NOMO-1 treated with dmso at 0.1 percent for 144 hours (cell line): ENCODE data around the gene TMEM184B.
"Not testable (repeated sequence)": the region's sequence is repeated elsewhere in the genome, so short reads cannot be mapped to it uniquely, and the experiment has no call there.

Experiments used
- DNase-seq: peaks from one replicate; lab custom pipeline; 2025; ENCODE audit not compliant: unreplicated experiment; lab: John Stamatoyannopoulos, UW

TMEM184B gene

DNA sequence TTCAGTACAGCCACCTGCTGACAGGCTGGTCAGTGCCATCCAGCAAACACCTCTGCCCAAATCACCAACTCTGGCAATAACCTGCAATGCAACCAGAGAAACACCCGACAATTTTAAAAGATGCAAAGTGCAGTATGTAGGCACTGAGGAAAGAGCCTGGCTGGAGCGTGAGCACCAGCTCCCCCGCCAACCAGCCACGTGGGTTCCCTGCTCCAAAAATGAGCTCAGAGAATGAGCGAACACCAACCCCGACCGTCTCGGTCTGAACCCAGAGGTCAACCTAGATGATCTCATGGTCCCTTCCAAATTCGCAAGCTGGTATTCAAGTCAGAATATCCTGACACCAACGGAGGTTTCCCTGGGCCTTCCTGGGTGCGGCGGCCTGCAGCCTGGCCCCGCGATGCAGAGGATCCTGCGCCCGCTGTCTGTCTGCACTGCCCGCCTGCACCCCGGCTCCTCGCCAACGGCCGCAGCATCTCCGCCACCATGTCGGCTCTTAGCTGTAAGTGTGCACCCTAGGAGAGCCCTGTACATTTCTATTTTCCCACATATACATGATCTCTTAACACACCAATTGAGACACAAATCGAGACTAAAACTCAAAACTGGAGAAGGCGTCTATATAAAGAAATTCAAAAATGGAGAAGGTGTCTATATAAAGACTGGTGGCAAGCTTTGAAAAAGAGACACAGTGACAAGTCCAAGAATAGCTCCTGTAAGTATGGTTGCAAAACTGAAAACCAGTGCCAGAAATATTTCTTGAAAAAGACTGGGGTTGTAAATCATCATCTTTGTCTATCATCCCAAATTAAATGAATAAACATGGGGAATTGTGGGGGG, 22.8 kb downstream of the TMEM184B start:
- DNase-seq, result no peak

DNA sequence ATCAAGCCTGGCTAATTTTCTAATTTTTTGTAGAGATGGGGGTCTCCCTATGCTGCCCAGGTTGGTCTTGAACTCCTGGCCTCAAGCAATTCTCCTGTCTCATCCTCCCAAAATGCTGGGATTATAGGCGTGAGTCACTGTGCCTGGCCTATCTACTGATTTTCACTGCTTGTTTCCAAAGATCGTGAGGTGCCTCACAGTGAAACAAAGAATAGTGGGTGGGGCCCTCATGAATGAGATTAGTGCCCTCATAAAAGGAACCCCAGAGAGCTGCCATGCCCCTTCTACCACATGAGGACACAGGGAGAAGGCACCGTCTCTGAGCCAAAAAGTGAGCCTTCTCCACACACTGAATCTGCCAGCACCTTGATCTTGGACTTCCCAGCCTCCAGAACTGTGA, 23.5 kb downstream of the TMEM184B start:
- DNase-seq, result no peak

DNA sequence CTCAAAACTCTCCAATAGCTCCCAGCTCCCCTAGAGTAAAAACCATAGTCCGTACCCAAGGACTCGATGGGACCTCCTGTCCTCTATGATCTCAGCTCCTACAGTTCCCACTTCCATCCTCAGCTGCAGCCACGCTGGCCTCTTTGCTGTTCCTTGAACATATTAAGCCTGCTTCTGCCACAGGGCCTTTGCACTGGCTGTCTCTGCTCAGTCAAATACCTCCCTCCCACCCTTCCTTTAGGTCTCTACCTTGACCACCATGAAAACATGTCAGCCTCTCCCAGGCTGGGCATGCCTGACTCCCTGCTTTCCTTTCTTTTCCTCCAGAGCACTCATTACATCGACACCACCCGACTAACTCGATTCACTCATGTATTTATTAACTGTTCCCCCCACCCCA, 24.5 kb downstream of the TMEM184B start:
- DNase-seq, result no peak

DNA sequence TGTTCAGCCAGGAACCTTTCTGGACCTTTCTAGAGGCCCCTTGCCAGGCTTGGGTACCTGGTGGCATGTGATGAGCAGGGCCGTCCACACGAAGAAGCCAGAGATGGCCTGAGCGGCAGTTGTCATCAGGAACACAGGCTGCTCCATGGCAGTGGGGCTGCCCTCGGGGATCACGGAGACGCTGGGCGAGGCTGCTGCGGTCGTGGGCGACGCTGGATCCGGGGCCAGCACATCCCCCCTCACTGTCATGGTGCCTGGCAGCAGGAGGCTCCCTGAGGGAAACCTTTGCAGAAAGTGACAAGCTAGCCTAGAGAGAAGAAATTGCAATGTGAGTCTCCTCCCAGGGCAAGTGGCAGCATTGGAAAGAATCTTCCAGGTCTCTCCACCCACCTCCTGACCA, 25.1 kb downstream of the TMEM184B start:
- DNase-seq, result no peak

DNA sequence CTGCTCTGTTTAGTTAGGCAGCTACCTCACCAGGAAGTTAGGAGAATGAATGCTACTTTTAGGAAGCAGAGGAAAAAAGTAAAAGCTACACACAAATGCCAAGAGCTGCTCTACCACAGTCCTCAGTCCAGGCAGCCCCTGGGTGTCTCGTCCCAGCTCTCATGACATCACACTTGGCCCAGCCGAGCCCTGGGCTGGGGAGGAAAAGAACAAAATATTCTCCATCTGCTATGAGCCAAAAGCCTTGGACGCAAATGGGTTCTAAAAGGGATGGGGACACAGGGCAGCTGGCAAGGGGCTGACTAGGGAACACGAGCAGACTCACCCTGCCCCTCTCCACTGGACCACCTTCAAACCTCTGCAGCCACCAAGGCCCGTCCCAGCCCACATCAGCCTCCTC, 26.1 kb downstream of the TMEM184B start:
- DNase-seq, result no peak

DNA sequence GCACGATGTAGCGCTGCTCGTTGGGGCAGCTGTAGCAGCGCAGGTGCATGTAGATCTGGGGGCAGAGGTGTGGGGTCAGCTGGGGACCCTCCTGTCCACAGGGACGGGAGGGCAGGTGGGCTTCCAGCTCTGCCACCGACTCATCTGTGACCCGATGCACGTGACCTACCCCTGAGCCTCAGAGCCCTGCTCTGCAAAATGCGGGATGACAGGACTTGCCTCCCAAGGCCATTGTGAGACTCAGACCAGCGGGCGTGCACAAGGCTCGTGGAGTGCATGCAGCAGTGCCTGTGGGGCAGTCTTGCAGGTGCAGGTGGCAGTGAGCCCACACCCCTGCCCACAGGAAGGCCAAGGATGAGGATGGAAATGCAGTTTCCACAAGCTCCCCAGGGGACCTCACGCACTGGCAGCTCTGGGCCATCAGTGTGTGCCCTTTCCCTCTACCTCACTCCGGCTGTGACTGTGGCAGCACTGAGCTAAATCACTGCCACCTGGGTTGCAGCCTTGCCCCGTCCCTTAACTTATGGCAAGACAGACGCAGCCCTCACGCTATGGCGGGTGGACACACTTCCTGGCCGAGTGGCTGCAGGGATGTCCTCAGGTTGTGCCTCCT, 26.7 kb downstream of the TMEM184B start:
- DNase-seq, result no peak

DNA sequence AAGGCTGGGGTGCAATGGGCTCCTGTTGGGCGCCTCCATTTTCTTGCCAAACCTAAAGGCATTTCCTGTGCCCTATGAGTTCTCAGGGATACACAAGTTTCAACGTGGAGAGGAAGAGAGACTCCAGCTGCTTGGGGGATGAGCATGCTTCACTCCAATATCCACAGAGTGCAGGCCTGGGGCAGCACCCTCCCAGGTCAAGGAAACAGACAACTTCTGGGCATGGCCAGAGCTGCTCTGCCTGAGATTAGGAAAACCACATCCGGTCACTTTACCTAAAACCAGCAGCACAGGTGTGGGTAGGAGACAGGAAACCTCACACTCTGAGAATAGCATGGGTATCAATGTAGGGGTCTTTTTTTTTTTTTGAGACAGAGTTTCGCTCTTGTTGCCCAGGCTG, 28.7 kb downstream of the TMEM184B start:
- DNase-seq, result no peak

DNA sequence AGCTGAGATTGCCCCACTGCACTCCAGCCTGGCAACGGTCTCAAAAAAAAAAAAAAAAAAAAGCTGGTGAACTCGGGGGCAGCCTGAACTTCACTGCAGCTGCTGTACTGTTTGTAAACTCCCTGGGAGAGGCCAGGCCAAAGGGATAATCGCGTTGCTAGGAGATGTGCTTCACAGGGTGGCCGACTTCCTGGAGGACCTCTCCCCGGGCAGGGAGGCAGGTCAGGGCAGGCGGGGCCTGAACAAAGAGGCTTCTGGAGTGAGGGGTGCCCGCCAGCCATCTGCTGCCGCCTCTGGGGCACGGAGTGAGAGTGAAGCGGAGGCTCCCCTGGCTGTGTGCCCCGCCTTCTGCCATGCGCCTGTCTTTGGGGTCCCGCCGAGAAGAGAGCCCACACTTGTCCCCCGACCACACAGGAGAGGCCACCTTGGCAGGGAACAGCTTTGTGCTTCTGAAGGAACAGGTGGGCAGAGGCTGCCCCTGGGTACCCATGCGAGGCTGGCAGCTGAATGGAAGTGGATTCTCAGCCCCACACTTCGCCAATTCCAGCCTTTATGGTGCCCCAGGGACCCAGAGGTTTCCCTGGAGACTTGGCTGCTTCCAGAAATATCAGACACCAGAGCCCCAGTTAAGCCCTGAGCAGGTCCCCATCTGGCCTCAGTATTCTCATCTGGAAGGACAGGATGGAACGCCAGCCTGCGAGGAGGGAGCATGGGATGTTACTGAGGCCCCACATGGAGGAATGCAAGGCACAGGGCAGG, 29.6 kb downstream of the TMEM184B start:
- DNase-seq, result no peak

DNA sequence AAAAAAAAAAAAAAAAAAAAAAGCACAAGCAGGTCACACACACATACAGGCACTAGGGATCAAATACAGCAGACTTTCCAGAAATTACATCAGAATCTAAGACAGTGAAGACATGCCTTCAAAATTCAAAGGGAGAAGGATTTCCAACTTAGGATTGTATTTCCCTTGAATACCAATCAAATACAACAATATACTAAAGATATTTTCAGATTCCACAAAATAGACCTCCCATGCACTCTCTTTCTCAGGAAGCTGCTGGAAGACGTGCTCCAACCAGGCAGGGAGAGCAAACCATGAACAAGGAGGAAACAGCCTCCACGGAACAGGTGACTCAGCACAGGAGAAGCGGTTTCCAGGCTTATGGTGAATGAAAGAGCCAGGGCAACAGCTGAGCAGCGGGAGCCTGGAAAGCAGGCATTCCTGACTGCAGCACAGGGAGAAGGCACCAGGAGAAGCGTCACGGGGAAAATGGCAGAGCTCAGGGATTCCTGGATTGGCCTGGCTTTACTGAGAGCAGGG, 32.0 kb downstream of the TMEM184B start:
- DNase-seq, result no peak

DNA sequence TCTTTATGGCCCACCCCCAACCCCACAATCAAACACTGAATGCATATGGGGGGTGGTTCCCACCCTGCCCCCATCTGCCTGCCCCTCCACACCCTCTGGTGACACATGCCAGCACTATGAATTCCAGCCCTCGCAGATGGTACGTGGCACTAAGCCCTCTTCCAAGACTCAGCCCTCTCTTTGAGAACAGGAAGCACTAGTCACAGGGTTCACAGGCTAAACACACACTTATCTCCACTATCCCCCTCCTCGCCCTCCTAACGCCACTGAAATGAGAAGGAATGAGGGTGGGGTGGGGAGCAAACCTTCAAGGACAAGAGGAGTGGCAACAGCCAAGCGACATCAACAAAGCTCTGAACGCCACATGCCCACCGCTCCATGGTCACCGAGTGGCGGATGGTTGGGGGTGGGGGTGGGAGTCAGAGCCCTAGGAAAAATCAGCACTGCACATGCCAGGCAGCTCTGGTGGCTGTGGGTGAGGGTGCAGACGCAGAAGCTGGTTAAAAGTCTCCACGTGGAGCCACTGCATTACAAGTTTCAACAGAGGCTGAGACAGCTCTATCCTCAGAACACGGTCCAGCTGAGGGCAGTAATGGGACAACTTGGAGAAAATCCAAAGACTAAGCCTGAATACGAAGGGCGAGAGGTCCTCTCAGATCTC, 33.6 kb downstream of the TMEM184B start:
- DNase-seq, result no peak

DNA sequence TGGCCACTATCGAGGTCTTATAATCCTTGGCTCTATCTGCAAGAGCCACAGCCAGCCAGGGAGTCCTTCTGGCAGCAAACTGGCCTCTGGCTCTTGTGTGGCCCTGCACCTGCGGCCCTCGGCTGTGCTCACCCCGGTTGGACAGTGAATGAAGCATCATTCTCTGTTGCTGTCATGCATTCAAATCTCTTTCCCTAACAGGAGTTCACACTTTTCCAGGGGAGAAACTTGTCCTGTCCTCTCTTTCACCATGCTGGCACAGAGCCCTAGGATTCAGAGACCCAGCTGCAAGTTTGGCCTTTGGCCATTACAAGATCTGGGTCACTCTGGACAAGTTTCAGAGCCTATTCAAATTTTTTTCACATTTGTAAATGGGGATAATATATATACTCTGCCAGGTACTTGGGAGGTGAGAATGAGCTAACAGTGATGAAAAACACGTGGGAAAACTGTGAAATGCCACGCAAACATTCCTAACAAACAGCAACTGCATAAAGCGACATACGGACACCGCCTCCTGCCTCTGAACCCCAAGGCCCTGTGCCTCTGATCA, 34.2 kb downstream of the TMEM184B start:
- DNase-seq, result no peak

DNA sequence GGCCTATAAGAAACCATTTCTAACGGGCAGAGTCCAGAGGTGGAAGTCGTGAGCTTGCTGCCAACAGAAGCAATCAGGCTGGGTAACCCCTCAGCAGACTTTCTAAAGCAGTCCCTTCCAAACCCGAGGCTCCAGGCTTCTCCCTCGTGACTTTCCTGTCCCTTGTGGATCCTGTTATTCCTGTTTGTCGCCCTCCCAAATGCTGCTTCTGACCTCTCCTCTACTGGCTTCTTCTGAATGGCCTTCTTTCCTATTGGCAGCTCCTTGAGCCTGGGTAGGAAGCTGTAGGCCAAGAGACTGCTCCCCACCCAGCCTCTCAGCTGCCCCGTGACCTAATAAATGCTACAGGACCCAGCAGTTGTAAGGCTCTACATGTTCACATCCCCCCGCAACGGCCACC, 36.0 kb downstream of the TMEM184B start:
- DNase-seq, result no peak

DNA sequence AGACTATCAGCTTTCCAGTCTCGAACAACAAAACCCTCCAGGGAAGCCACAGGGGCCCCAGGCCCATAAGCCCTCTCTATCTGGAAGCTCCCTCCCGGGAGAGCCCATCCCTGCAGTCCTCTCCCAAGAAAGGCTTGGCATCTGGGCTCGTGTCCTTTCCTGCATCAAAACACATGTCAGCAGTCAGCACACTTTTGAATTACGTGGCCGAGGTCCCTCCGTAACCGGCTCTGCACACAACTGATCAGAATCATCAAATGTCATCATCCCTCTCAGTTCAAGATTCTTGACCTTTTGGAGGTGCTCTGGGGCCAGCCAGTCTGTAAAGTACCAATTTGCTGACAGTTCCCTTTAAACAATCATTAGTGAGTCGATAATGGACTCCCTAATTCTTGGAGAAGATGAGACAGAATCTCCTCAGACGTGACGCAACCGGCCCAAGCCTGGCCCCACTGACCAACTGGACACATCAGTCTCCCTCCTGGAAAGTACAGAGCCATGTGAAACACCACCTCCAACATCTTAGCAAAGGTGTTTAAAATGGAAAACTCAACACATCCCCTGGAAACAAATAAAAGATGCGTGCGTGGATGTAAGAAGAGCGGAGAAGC, 37.5 kb downstream of the TMEM184B start:
- no peak for DNase-seq

DNA sequence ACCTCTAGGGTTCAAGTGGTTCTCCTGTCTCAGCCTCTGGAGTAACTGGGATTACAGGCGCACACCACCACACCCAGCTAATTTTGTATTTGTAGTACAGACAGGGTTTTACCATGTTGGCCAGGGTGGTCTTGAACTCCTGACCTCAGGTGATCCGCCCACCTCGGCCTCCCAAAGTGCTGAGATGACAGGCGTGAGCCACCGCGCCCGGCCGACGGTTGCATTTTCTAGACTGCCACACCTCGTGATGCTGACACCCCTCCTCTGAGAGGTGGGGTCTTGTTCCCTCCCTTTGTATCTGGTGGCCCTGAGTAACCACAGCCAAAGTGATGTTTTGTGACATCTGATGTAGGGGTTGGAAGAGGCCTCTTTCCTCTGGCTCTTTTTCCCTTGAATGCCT, 39.0 kb downstream of the TMEM184B start:
- not testable (repeated sequence) for DNase-seq

DNA sequence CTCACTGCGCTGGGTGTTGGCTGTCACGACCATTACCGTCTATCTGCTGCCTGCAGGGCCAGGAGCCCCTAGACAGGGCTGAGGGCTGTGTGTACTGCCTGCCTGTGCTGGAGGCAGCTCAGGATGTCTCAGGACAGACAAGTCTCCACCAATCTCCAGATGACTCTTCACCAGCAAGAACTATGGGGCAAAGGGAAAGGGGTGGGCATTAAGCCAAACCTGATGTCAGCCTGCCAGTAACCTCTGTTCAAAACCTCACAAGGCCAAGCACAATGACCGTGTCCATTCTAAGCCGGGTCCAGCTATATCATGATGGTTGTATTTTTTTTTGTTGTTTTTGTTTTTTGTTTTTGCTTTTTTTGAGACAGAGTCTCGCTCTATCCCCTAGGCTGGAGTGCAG, 39.4 kb downstream of the TMEM184B start:
- DNase-seq, result no peak

DNA sequence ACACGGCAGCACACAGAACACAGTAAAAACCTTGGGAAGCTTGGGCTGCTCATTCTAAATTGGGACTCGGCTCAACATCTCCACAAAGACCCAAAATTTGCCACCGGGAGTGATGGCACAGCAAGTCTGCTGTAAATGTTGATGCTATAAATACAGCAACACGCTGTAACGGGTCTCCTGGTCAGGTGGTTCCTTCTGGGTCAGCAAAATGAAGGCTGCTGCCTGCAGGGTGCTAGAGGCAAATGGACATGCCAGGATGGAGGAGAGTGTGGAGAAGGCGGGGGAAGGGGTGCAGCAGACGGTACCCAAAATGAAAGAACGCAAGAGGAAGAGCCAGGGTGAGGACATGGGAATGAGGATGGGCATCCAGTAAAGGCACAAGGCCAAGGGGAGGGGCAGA, 40.6 kb downstream of the TMEM184B start:
- DNase-seq, result no peak

DNA sequence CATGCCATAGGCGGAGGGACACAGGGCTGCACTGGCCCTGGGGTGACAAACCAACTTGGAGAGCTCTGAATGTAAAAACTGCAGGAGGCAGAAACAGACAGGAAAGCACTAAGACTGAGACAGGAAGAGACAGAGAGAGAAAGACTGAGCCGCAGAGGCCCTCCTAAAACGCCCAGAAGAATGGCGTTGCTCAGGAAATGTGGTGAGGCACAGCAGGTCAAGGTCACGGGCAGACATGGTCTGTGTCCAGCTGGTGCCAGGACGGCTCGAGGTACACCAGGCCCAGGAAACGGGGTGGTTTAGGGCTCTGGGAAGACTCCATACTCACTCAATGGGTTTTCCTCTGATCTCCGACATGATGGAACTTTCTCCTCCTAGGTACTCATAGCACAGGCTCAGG, 41.9 kb downstream of the TMEM184B start:
- DNase-seq, result no peak

DNA sequence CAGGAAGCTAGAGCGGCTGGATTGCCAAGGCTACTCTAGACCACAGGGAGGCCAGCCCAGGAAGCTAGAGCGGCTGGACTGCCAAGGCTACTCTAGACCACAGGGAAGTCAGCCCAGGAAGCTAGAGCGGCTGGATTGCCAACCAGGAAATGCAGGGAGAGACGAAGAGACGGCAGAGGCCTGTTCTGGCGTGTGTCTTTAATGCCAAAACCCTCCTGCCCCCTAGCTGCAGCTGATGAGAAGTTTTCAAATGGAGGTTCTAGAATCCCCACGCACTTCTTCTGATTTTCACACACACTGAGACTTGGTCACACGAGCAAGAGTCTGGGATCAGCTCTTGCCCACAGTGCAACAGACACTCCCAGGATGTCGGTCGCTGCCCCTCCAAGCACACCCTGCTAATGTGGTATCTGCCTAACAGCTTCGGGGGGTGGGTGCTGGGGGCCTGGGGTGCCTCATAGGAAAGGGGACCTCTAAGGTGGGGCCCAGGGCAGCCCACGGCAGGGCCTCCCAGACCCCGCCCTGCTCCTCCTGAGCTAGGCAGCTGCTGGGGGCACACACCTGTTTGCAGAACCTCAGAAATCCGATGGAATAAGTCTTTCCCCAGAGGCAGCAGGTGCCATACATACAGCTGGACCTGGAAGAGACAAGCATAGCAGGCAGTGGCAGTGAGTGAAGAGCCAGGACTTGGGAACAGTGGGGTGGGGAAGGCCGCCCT, 42.5 kb downstream of the TMEM184B start:
- DNase-seq, result peak; percentile 68

DNA sequence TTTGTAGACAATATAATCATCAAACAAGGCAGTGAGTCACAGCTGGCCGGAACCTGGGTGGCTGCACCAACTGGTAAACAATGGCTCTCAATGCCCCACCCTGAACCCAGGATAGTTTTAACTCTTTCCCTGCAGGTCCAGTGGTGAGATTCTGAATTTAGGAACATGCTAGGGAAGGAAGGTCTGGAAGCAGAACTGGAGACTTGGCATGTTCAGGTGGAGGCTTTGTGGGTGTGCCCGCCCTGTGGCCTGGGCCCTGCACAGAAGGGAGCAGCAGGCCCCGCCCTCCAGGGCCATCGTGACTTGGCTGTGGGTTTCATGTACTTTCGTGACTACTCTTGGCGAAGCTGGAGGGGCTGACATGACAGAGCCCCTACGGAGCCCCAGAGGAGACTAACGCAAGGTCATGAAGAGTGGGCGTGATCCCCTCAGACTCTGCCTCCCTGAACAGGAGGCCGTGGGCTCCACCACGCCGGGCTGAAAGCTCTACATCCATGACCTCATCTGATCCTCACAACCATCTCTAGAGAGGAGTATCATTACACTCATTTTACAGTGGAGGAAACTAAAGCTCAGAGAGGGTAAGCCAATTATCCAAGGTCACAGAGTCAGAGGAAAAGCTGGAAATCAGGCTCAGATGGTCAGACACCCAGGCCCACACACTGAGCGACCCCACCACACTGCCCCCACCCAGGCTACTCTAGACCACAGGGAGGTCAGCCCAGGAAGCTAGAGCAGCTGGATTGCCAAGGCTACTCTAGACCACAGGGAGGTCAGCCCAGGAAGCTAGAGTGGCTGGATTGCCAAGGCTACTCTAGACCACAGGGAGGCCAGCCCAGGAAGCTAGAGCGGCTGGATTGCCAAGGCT, 43.7 kb downstream of the TMEM184B start:
- no peak for DNase-seq
